ENCODE results near the gene MIER3. TPM values are rescaled to one million over a fixed set of nuclear protein-coding genes. Genes with fewer than 3 reads are reported as not detected.

MIER3 gene
- total and polyA plus RNA-seq, 9 of the 15 experiments (the other 6 are each of a cell fraction or from before 2014, with no cell fraction given): 4.1 to 29.3 (median 13.0) TPM

- no peak for TF ChIP-seq PHF21A (IDR thresholded peaks at IDR 0.05; ENCODE audit: borderline replicate concordance, low read depth)
- no peak for TF ChIP-seq STAT5B (CRISPR knock-in tag; IDR thresholded peaks at IDR 0.05)
- no peak for TF ChIP-seq REST (IDR thresholded peaks at IDR 0.05; ENCODE audit: borderline replicate concordance)
- TF ChIP-seq REST (CRISPR knock-in tag; IDR thresholded peaks at IDR 0.05; ENCODE audit: low read depth): no peak
- no peak for TF ChIP-seq KAT7 (CRISPR knock-in tag; IDR thresholded peaks at IDR 0.05; ENCODE audit: borderline replicate concordance)
Observed at GRCh38 chr5:56893251-56893951, 58.5 kb downstream of the MIER3 start (continued).
